ENCODE measurements around the gene DRAP1. TPM values are rescaled to one million over a fixed set of nuclear protein-coding genes. Genes with fewer than 3 reads are reported as not detected.

DRAP1 gene
- total and polyA plus RNA-seq, 9 of the 15 experiments (the other 6 are each of a cell fraction or from before 2014, with no cell fraction given): 9.6 to 200 (median 92.9) TPM

GRCh38 chr11:65873318-65874156, 45.7 kb upstream of the DRAP1 start (continued):
- TF ChIP-seq, protein P1, sequence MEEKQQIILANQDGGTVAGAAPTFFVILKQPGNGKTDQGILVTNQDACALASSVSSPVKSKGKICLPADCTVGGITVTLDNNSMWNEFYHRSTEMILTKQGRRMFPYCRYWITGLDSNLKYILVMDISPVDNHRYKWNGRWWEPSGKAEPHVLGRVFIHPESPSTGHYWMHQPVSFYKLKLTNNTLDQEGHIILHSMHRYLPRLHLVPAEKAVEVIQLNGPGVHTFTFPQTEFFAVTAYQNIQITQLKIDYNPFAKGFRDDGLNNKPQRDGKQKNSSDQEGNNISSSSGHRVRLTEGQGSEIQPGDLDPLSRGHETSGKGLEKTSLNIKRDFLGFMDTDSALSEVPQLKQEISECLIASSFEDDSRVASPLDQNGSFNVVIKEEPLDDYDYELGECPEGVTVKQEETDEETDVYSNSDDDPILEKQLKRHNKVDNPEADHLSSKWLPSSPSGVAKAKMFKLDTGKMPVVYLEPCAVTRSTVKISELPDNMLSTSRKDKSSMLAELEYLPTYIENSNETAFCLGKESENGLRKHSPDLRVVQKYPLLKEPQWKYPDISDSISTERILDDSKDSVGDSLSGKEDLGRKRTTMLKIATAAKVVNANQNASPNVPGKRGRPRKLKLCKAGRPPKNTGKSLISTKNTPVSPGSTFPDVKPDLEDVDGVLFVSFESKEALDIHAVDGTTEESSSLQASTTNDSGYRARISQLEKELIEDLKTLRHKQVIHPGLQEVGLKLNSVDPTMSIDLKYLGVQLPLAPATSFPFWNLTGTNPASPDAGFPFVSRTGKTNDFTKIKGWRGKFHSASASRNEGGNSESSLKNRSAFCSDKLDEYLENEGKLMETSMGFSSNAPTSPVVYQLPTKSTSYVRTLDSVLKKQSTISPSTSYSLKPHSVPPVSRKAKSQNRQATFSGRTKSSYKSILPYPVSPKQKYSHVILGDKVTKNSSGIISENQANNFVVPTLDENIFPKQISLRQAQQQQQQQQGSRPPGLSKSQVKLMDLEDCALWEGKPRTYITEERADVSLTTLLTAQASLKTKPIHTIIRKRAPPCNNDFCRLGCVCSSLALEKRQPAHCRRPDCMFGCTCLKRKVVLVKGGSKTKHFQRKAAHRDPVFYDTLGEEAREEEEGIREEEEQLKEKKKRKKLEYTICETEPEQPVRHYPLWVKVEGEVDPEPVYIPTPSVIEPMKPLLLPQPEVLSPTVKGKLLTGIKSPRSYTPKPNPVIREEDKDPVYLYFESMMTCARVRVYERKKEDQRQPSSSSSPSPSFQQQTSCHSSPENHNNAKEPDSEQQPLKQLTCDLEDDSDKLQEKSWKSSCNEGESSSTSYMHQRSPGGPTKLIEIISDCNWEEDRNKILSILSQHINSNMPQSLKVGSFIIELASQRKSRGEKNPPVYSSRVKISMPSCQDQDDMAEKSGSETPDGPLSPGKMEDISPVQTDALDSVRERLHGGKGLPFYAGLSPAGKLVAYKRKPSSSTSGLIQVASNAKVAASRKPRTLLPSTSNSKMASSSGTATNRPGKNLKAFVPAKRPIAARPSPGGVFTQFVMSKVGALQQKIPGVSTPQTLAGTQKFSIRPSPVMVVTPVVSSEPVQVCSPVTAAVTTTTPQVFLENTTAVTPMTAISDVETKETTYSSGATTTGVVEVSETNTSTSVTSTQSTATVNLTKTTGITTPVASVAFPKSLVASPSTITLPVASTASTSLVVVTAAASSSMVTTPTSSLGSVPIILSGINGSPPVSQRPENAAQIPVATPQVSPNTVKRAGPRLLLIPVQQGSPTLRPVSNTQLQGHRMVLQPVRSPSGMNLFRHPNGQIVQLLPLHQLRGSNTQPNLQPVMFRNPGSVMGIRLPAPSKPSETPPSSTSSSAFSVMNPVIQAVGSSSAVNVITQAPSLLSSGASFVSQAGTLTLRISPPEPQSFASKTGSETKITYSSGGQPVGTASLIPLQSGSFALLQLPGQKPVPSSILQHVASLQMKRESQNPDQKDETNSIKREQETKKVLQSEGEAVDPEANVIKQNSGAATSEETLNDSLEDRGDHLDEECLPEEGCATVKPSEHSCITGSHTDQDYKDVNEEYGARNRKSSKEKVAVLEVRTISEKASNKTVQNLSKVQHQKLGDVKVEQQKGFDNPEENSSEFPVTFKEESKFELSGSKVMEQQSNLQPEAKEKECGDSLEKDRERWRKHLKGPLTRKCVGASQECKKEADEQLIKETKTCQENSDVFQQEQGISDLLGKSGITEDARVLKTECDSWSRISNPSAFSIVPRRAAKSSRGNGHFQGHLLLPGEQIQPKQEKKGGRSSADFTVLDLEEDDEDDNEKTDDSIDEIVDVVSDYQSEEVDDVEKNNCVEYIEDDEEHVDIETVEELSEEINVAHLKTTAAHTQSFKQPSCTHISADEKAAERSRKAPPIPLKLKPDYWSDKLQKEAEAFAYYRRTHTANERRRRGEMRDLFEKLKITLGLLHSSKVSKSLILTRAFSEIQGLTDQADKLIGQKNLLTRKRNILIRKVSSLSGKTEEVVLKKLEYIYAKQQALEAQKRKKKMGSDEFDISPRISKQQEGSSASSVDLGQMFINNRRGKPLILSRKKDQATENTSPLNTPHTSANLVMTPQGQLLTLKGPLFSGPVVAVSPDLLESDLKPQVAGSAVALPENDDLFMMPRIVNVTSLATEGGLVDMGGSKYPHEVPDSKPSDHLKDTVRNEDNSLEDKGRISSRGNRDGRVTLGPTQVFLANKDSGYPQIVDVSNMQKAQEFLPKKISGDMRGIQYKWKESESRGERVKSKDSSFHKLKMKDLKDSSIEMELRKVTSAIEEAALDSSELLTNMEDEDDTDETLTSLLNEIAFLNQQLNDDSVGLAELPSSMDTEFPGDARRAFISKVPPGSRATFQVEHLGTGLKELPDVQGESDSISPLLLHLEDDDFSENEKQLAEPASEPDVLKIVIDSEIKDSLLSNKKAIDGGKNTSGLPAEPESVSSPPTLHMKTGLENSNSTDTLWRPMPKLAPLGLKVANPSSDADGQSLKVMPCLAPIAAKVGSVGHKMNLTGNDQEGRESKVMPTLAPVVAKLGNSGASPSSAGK (IDR thresholded peaks at IDR 0.05): no peak
- TF ChIP-seq RNF2 (IDR thresholded peaks at IDR 0.05): peak; percentile 34; the same call in 1 of the 2 replicates
- no peak for TF ChIP-seq ID3 (CRISPR knock-in tag; IDR thresholded peaks at IDR 0.05)
- 0 out of 2 replicates have a peak, but pooled peaks have one; percentile 14 for TF ChIP-seq ID3 (tag; IDR thresholded peaks at IDR 0.05)
- peak; percentile 20 for TF ChIP-seq PHF20 (IDR thresholded peaks at IDR 0.05; ENCODE audit: partially characterized antibody)
- no peak for TF ChIP-seq SRSF7 (optimal IDR thresholded peaks at IDR 0.05; ENCODE audit: low read depth, low read length)
- TF ChIP-seq ZNF143 (CRISPR knock-in tag; IDR thresholded peaks at IDR 0.05): 0 out of 2 replicates have a peak, but pooled peaks have one; percentile 46
- peak; percentile 83 for TF ChIP-seq HMGN3 (IDR thresholded peaks at IDR 0.05; ENCODE audit: borderline replicate concordance, extremely low read depth, insufficient read length, low read depth, low read length)
- no peak for TF ChIP-seq TRIM28 (IDR thresholded peaks at IDR 0.05)
- TF ChIP-seq VEZF1 (CRISPR knock-in tag; IDR thresholded peaks at IDR 0.05): peak; percentile 86
